ENCODE results near the gene SYNJ2. TPM values are rescaled to one million over a fixed set of nuclear protein-coding genes. Genes with fewer than 3 reads are reported as not detected.

The SYNJ2 gene
- total and polyA plus RNA-seq, 7 donors = 2.6 to 30.2 (median 6.1) TPM

DNA sequence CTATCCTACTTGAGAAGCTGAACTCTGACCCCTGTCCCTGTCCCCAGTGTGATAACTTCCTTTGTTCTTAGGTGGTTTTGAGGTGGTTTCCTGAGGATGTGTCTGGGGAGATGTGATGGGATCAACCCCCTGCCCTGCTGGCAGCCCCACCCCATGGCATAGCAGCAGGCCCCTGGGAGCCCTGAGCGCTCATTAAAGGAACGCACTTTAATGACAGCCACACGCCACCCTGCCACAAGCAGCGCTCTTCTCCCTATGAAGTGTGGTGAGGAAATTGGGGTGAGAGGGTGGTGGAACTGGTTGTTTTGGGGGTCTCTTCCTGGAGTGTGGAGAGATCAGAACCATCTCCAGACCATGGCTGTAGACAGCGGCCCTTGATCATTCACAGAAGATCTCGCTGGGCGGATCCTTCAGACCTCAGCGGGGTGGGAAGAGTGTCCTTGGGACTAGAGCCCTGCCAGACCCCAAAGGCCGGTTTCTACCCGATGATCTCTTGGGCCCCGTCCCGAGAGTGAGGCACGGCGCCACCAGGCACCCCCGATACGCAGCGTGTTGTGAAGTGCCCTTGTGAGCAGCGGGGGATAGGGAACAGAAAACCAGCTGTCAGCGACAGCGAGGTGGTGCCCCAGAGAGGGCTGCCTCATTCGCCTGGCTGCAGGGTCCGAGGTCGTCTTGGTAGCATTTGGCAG is 45.4 kb downstream of the SYNJ2 start:
- no peak overlapping the region for H3K4me3 ChIP-seq
- TF ChIP-seq, protein P1, sequence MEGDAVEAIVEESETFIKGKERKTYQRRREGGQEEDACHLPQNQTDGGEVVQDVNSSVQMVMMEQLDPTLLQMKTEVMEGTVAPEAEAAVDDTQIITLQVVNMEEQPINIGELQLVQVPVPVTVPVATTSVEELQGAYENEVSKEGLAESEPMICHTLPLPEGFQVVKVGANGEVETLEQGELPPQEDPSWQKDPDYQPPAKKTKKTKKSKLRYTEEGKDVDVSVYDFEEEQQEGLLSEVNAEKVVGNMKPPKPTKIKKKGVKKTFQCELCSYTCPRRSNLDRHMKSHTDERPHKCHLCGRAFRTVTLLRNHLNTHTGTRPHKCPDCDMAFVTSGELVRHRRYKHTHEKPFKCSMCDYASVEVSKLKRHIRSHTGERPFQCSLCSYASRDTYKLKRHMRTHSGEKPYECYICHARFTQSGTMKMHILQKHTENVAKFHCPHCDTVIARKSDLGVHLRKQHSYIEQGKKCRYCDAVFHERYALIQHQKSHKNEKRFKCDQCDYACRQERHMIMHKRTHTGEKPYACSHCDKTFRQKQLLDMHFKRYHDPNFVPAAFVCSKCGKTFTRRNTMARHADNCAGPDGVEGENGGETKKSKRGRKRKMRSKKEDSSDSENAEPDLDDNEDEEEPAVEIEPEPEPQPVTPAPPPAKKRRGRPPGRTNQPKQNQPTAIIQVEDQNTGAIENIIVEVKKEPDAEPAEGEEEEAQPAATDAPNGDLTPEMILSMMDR (IDR thresholded peaks at IDR 0.05) = no peak
- peak overlapping the region; percentile 49 for H3K27ac ChIP-seq
- ATAC-seq (peak in 1 of 4 donors; percentile 10), DNase-seq (no peak)
- peaks cover 21% of the 10 kb centered on the region for H3K4me1 ChIP-seq
- no peaks in the 10 kb centered on the region for H3K9me3 ChIP-seq
- H3K36me3 ChIP-seq (ENCODE audit: insufficient read depth in 1 of 2, low read depth in 1 of 2) = no peaks in the 10 kb centered on the region
- 82 to 92% (median 86%) methylated on average over 23 of the region's 23 CpGs for WGBS, 3 donors
- intact Hi-C loops (cut with DNase I) = no loop called here
- no peaks in the 10 kb centered on the region for H3K27me3 ChIP-seq (ENCODE audit: insufficient read depth in 3 of 3, low read length in 2 of 3)

- DNase-seq (no peak), ATAC-seq (no peak)
- Histone ChIP-seq H3K27me3 (ENCODE audit: insufficient read depth in 3 of 3, low read length in 2 of 3) (no peaks in the 10 kb centered on the region), H3K27ac (no peak overlapping the region), H3K4me1 (peaks cover 27% of the 10 kb centered on the region), H3K36me3 (ENCODE audit: insufficient read depth in 1 of 2, low read depth in 1 of 2) (no peaks in the 10 kb centered on the region), H3K9me3 (no peaks in the 10 kb centered on the region), H3K4me3 (no peak overlapping the region)
- TF ChIP-seq, protein P1 (IDR thresholded peaks at IDR 0.05) = no peak
- intact Hi-C loops (cut with DNase I) = no loop called here
- WGBS, 3 donors = 62 to 80% (median 63%) methylated on average over 21 to 22 of the region's 22 CpGs
Measured at GRCh38 chr6:158027590-158028285, 46.1 kb downstream of the SYNJ2 start.

GRCh38 chr6:158028421-158028820 is 46.8 kb downstream of the SYNJ2 start:
- Histone ChIP-seq H3K27ac (no peak overlapping the region), H3K36me3 (ENCODE audit: insufficient read depth in 1 of 2, low read depth in 1 of 2) (no peaks in the 10 kb centered on the region), H3K4me3 (no peak overlapping the region), H3K27me3 (ENCODE audit: insufficient read depth in 3 of 3, low read length in 2 of 3) (no peaks in the 10 kb centered on the region), H3K4me1 (peaks cover 27% of the 10 kb centered on the region), H3K9me3 (no peaks in the 10 kb centered on the region)
- TF ChIP-seq, protein P1 (IDR thresholded peaks at IDR 0.05) = no peak
- no peak for ATAC-seq
- DNase-seq = no peak
- intact Hi-C loops (cut with DNase I) = no loop called here
- WGBS, 3 donors = 81 to 88% (median 85%) methylated on average over 9 of the region's 9 CpGs

DNA sequence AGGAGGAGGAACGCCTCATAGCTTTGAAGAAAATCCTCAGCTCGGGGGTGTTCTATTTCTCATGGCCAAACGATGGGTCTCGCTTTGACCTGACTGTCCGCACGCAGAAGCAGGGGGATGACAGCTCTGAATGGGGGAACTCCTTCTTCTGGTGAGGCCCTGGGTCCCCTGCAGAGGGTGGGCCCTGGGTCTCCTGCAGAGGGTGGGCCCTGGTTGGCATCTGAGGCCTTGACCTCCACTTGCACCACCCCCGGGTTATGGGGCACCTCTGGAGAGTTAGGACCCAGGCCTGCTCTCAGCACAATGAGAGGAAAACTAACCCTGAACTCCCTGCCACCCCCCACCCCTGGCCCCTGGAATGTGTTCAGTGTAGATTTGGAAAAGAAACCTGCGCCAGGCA is 47.2 kb downstream of the SYNJ2 start:
- H3K4me1 ChIP-seq = peaks cover 27% of the 10 kb centered on the region
- 94 to 98% (median 96%) methylated on average over 8 of the region's 8 CpGs for WGBS, 3 donors
- no peak overlapping the region for H3K27ac ChIP-seq
- no peaks in the 10 kb centered on the region for H3K27me3 ChIP-seq (ENCODE audit: insufficient read depth in 3 of 3, low read length in 2 of 3)
- no peak for DNase-seq
- H3K4me3 ChIP-seq = no peak overlapping the region
- intact Hi-C loops (cut with DNase I) = no loop called here
- no peak for ATAC-seq
- H3K9me3 ChIP-seq = no peaks in the 10 kb centered on the region
- H3K36me3 ChIP-seq (ENCODE audit: insufficient read depth in 1 of 2, low read depth in 1 of 2) = peaks cover 0 to 2% of the 10 kb centered on the region in 2 donors
- TF ChIP-seq, protein P1 (IDR thresholded peaks at IDR 0.05) = no peak
